ENCODE data around the gene ALK. TPM values are rescaled to one million over a fixed set of nuclear protein-coding genes. Genes with fewer than 3 reads are reported as not detected.

Gene ALK
- total and polyA plus RNA-seq, 2 donors (not counting 1 experiment from before 2014, with no cell fraction given): under 0.01 to 0.02 TPM

DNA sequence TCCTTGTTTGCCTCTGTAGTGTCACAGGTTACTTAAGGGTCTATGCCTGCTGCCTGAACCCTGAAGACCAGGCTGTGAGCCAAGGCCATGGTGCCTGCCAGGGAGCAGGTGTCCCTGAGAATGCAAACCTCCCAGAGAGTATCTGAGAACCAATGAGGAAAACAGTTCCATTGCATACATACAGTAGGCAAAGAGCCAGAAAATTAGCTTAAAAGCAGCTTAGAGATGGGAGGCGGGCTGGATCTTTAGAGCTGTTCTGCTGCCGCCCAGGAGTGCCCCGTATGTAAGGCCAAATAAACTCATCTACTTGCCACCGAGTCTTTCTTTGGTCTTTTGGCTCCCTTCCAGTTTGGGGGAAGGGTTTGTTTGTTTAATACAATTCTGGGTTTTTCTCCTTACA lies 478.2 kb downstream of the ALK start:
- no peaks in the 10 kb centered on the region for H3K27me3 ChIP-seq (ENCODE audit: control insufficient read depth, insufficient read depth, low read length)
- H3K4me3 ChIP-seq (replicated peaks in 1 of 4; ENCODE audit: control extremely low read depth in 1 of 4, insufficient read depth in 1 of 4, low read depth in 3 of 4, low read length in 4 of 4): no peak overlapping the region
- no peak for DNase-seq (ENCODE audit: low read depth in 2 of 2)
- H3K4me2 ChIP-seq (ENCODE audit: extremely low read depth, insufficient read depth, low read length): no peak overlapping the region
- no peak overlapping the region for H2AFZ ChIP-seq (ENCODE audit: low read length)
- TF ChIP-seq EZH2 (IDR thresholded peaks at IDR 0.05; ENCODE audit: low read length, missing control alignments): no peak
- TF ChIP-seq, protein P1, sequence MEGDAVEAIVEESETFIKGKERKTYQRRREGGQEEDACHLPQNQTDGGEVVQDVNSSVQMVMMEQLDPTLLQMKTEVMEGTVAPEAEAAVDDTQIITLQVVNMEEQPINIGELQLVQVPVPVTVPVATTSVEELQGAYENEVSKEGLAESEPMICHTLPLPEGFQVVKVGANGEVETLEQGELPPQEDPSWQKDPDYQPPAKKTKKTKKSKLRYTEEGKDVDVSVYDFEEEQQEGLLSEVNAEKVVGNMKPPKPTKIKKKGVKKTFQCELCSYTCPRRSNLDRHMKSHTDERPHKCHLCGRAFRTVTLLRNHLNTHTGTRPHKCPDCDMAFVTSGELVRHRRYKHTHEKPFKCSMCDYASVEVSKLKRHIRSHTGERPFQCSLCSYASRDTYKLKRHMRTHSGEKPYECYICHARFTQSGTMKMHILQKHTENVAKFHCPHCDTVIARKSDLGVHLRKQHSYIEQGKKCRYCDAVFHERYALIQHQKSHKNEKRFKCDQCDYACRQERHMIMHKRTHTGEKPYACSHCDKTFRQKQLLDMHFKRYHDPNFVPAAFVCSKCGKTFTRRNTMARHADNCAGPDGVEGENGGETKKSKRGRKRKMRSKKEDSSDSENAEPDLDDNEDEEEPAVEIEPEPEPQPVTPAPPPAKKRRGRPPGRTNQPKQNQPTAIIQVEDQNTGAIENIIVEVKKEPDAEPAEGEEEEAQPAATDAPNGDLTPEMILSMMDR (conservative IDR thresholded peaks at IDR 0.05 in 1 of 2, IDR thresholded peaks at IDR 0.05 in 1 of 2; ENCODE audit: low read depth in 1 of 2, low read length in 2 of 2): no peak
- no peaks in the 10 kb centered on the region for H3K4me1 ChIP-seq (ENCODE audit: control insufficient read depth, extremely low read depth, insufficient read depth, low read length)
- H3K79me2 ChIP-seq (ENCODE audit: control insufficient read depth, insufficient read depth, low read length): no peaks in the 10 kb centered on the region
- no peaks in the 10 kb centered on the region for H4K20me1 ChIP-seq (ENCODE audit: control insufficient read depth, extremely low read depth, insufficient read depth, low read length)
- H3K9ac ChIP-seq (ENCODE audit: insufficient read depth, low read length): no peak overlapping the region
- H3K9me3 ChIP-seq (ENCODE audit: control insufficient read depth, insufficient read depth, low read depth, low read length): no peaks in the 10 kb centered on the region
- H3K27ac ChIP-seq (ENCODE audit: insufficient read depth, low read length): no peak overlapping the region
- no peaks in the 10 kb centered on the region for H3K36me3 ChIP-seq (ENCODE audit: control insufficient read depth, insufficient read depth, low read length)

DNA sequence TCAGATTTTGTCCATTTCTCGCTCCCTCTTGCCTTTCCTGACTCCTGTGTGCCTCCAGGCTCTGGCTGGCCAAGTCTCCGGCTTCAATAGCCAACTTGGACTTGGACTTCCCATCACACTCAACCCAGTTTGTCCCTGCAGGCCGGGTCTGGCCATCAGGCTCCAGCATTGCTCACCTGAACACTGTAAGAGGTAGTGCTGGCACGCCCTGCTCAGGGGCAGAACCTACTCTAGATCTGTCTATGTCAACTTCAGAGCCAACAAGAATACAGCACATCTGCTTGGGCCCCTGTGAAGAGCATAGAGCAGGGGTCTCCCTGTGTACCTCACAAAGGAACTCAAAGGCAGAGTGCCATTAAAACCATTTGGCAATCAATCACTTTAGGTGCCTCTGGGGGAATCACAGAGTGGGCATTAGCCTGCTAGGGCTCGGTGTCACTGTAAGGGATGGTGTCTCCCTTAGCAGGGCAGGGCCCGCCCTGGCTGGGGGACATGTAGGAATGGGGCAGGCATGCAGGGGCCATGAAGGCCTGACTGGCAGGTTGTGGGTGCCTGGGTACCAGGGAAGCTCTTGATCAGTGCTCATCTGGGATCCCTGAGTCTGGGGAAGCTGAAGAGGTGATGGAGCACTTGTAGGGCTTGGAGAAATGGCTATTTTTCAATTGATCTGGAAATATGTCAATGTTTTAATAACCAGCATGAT lies 480.3 kb downstream of the ALK start:
- TF ChIP-seq, protein P1 (conservative IDR thresholded peaks at IDR 0.05 in 1 of 2, IDR thresholded peaks at IDR 0.05 in 1 of 2; ENCODE audit: low read depth in 1 of 2, low read length in 2 of 2): no peak
- TF ChIP-seq EZH2 (IDR thresholded peaks at IDR 0.05; ENCODE audit: low read length, missing control alignments): no peak
- Histone ChIP-seq H3K4me3 (replicated peaks in 1 of 4; ENCODE audit: control extremely low read depth in 1 of 4, insufficient read depth in 1 of 4, low read depth in 3 of 4, low read length in 4 of 4) (no peak overlapping the region), H3K27me3 (ENCODE audit: control insufficient read depth, insufficient read depth, low read length) (no peaks in the 10 kb centered on the region), H3K79me2 (ENCODE audit: control insufficient read depth, insufficient read depth, low read length) (no peaks in the 10 kb centered on the region), H3K27ac (ENCODE audit: insufficient read depth, low read length) (no peak overlapping the region), H3K9ac (ENCODE audit: insufficient read depth, low read length) (no peak overlapping the region), H3K9me3 (ENCODE audit: control insufficient read depth, insufficient read depth, low read depth, low read length) (no peaks in the 10 kb centered on the region), H2AFZ (ENCODE audit: low read length) (no peak overlapping the region), H3K36me3 (ENCODE audit: control insufficient read depth, insufficient read depth, low read length) (no peaks in the 10 kb centered on the region), H4K20me1 (ENCODE audit: control insufficient read depth, extremely low read depth, insufficient read depth, low read length) (no peaks in the 10 kb centered on the region), H3K4me1 (ENCODE audit: control insufficient read depth, extremely low read depth, insufficient read depth, low read length) (no peaks in the 10 kb centered on the region), H3K4me2 (ENCODE audit: extremely low read depth, insufficient read depth, low read length) (no peak overlapping the region)
- no peak for DNase-seq (ENCODE audit: low read depth in 2 of 2)

DNA sequence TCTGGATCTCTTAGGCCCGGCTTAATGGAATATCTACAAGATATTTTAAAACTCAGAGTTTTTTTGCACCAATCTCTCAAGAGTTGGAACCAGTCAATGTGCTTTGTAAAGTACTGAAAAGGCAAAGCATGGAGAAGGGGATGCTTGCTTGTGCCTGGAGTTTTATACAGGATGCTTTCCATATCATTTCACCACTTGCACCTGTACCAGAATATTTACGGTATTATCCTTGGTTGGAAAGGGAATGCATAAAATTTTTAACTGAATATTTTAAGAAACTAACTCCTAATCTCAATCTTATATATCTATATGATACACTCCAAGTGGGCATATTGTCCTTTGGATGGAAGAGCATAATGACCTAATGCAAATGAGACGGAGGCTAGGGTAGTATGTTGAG lies 487.5 kb downstream of the ALK start:
- H3K27me3 ChIP-seq (ENCODE audit: control insufficient read depth, insufficient read depth, low read length): no peaks in the 10 kb centered on the region
- no peaks in the 10 kb centered on the region for H3K9me3 ChIP-seq (ENCODE audit: control insufficient read depth, insufficient read depth, low read depth, low read length)
- TF ChIP-seq, protein P1 (conservative IDR thresholded peaks at IDR 0.05 in 1 of 2, IDR thresholded peaks at IDR 0.05 in 1 of 2; ENCODE audit: low read depth in 1 of 2, low read length in 2 of 2): no peak
- no peak for TF ChIP-seq EZH2 (IDR thresholded peaks at IDR 0.05; ENCODE audit: low read length, missing control alignments)
- H3K4me1 ChIP-seq (ENCODE audit: control insufficient read depth, extremely low read depth, insufficient read depth, low read length): no peaks in the 10 kb centered on the region
- H3K4me2 ChIP-seq (ENCODE audit: extremely low read depth, insufficient read depth, low read length): no peak overlapping the region
- H2AFZ ChIP-seq (ENCODE audit: low read length): no peak overlapping the region
- no peaks in the 10 kb centered on the region for H3K36me3 ChIP-seq (ENCODE audit: control insufficient read depth, insufficient read depth, low read length)
- H3K27ac ChIP-seq (ENCODE audit: insufficient read depth, low read length): no peak overlapping the region
- no peaks in the 10 kb centered on the region for H4K20me1 ChIP-seq (ENCODE audit: control insufficient read depth, extremely low read depth, insufficient read depth, low read length)
- no peaks in the 10 kb centered on the region for H3K79me2 ChIP-seq (ENCODE audit: control insufficient read depth, insufficient read depth, low read length)
- no peak overlapping the region for H3K4me3 ChIP-seq (replicated peaks in 1 of 4; ENCODE audit: control extremely low read depth in 1 of 4, insufficient read depth in 1 of 4, low read depth in 3 of 4, low read length in 4 of 4)
- no peak overlapping the region for H3K9ac ChIP-seq (ENCODE audit: insufficient read depth, low read length)
- DNase-seq (ENCODE audit: low read depth in 2 of 2): no peak
